ENCODE data around the gene SETD7.
"Not testable (repeated sequence)": the region's sequence is repeated elsewhere in the genome, so short reads cannot be mapped to it uniquely, and the experiment has no call there.

The SETD7 gene

DNA sequence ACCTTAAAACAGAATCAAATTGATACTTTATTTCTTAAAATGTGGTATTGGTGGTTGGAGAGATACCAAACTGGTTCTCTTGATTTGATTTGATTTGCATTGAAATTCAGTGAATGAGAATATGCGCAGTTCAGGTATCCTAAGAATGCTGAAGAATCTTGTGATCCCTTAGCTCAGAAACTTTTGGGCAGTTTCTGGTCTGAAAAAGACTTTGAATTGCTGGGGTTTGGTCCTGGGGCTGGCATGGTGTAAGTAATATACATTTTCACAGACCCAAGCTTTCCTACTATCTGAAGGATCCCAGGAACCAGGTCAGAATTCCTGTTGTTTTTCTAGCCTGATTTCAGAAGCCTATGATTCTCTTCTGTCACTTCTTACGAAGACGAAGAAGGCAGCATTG is 95.5 kb downstream of the SETD7 start:
- DNase-seq, result no peak

DNA sequence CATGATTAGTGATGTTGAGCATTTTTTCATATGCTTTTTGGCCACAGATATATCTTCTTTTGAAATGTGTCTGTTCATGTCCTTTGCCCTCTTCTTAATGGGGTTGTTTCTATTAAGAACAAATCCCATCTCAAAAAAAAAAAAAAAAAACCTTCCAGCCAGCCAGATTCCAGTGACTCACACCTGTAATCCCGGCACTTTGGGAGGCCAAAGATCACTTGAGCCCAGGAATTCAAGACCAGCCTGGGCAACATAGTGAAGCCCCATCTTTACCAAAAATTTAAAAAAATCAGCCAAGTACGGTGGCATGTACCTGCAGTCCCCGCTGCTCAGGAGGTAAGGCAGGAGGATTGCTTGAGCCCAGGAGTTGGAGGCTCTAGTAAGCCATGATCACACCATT is 97.0 kb downstream of the SETD7 start:
- DNase-seq, result no peak

DNA sequence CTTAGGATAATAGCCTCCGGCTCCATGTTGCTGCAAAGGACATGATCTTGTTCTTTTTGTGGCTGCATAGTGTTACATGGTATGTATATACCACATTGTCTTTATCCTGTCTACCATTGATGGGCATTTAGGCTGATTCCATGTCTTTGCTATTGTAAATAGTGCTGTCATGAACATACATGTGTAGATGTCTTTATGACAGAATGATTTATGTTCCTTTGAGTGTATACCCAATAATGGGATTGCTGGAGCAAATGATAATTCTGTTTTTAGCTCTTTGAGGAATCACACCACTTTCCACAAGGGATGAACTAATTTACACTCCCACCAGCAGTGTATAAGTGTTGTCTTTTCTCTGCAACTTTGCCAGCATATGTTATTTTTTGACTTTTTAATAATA is 97.5 kb downstream of the SETD7 start:
- DNase-seq, result no peak

DNA sequence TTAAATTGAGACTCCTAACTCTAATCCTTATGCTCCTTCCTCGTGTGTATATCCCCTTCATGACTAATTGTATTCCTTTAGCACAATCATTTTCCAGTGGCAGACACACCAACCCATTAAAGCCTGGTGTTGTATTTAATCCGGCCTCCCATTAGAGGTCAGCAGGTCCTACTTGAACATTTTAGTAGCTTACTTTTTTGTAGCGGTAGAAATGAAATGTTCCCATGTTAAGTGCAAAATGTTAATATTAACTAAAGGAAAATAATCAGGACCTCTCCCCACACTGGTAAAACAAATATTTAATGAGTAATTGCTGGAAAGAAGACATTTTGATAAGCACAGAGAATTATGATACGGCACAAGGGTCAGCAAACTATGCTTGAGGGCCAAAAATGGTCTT is 98.7 kb downstream of the SETD7 start:
- DNase-seq, result no peak

DNA sequence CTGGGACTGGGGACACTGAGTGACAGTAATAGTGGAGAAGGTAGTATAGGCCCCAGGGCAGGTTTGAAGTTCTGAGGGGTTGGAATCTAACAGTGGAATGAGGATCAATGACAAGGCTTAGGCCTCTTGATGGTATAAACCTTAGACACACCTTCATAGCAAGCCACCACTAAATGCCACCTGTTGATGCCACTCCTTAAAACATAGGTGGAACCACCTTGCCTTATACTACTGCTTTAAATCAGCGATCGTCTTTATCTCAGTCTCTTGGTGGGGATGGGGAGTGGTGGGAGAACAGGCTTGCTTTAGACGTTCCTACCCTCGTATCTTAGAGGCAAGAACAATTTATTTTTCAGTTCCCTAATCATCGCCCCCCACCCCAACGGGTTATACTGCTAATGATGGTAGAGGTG is 100.9 kb downstream of the SETD7 start:
- no peak for DNase-seq

DNA sequence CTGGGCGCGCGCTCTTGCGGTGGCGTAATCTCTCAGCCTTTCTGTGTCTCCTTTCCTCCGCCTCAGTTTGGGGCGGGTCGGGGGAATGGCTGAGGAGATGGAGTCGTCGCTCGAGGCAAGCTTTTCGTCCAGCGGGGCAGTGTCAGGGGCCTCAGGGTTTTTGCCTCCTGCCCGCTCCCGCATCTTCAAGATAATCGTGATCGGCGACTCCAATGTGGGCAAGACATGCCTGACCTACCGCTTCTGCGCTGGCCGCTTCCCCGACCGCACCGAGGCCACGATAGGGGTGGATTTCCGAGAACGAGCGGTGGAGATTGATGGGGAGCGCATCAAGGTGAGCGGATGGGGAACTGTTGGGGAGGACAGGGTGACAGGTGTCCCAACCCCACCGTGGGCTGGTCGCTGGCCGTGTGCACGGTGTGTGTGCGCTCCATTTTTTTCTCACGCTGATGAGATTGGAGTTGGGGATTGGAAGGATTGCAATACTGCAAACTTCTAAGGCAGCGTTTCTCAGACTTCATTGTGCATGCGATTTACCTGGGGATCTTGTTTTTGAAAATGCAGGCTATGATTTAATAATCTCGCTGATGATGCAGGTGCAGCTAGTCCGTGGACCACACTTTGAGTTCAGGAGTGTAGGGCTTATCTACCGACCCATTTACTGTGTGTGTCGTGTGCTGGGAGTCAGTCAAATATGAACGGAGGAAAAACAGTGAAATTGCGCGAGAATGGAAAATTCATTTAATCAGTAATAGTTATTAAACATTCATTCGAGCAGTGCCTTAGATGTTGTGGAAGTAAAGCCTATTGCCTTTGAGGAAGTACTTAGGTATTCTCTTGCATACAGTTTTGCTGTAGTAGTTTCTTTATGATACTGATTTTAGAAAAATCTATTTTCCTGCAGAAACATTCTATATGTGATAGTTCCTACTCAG is 101.6 kb downstream of the SETD7 start, which contains the start of gene RAB33B:
TSS of gene RAB33B (plus strand) at position 11 of the 935 bp plus-strand sequence. CDS start at position 86, 75 bp downstream.
- peak in 1 of 2 donors; percentile 73 for DNase-seq

DNA sequence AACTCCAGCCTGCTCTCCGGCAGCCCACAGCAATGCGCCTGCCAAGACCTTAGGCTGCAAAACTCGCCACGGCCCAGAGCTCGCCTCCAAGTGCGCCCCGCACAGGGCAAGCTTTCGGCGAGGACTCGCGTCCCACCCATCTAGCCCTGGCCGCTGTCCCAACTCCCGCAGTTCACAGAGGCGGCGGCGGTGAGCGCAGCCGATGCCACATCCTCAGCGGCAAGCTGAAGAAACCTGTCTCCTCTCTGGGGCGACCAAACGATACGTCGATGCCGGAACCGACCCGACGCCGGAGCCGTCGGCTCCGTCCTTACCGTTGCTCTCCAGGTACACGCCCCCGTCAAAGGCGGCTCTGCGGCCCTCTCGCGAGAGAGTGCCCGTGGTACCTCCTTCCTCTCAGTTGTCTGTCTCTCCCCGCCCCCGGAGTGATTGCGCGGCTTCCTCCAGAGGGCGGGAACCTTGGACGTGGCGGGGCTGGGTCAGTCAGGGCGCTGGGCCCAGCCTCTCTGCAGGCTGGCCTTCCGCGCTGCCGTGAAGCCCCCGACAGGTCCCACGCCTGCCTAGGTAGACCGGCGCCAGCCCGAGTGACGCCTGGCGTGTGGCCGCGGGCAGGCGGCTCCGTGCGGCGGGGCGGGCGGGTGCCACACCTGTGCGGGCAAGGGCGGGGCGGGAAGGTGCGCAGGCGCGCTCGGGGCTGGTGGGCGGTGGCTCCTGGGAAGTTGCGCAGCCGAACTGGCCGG is 102.5 kb downstream of the SETD7 start:
- peak; percentile 95 to 99 for DNase-seq

DNA sequence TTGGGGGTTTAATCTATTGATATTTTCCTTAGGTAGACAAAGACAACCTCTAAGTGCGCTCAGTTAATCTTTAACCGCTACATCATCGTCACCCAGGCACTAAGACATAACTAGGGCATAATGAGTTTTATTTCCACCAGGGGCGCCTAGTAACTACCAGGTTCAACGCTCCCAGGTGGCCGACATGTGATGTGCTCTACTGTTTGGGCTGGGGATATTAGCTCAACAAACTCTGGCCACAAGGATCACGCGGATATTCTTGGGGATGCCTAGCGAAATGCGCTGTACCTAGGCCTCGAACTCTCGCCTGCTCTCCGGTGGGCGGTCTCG is 103.0 kb downstream of the SETD7 start:
- peak in 1 of 2 donors; percentile 70 for DNase-seq

DNA sequence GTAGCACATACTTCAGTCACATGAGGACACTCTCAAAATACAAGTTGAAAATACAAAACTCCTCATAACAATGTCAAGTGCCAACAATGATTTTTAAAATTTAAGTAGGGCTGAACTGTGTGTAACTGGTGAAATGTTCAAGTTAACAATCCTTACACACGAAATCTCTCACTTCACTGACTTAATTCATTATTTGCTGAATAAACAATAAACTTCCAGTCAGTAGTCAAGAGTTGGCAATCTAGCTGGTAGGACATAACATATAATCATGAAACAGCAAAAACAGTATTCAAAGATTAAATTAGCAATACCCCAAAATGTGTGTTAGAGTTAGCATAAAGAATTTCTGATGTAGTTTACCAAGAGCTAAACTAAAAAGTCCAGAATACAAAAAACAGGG is 104.0 kb downstream of the SETD7 start:
- DNase-seq, result no peak

DNA sequence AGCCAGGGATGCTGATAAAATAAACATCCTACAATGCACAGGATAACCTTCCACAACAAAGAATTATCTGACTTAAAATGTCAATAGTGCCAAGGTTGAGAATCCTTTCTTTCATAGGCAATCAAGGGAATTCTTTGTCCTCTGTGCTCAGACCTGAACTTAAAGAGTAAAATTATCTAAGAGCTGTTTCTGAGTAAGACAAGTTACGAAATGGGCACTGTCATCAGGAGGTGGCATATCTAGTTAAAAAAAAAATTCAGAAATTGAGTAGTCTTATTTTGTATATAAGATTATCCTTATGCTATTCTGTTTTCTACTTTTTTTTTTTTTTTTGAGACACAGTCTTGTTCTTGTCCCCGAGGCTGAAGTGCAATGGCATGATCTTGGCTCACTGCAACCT is 105.4 kb downstream of the SETD7 start:
- no peak for DNase-seq

DNA sequence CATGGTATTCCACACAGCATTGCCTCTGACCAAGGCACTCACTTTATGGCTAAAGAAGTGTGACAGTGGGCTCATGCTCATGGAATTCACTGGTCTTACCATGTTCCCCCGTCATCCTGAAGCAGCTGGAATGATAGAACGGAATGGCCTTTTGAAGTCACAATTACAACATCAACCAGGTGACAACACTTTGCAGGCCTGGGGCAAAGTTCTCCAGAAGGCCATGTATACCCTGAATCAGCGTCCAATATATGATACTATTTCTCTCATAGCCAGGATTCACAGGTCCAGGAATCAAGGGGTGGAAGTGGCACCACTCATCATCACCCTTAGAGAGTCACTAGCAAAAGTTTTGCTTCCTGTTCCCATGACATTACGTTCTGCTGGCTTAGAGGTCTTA is 108.9 kb downstream of the SETD7 start:
- not testable (repeated sequence) for DNase-seq

Measured in bone marrow (tissue), 2 donors.